Endothelial cell of umbilical vein (primary cell): ENCODE data around the gene FOSL2. TPM values are rescaled to one million over a fixed set of nuclear protein-coding genes. Genes with fewer than 3 reads are reported as not detected.
A peak's percentile ranks its signal among the peaks of the same experiment; 100 is the strongest.

ENCODE experiments used
- BruUV-seq: library from RNA; stranded (reverse); fragments of 400-500 nt; replicated peaks from 2 replicates; lab custom pipeline; 2021; lab: Mats Ljungman, UMichigan
- CTCF ChIA-PET: fragments of 300-600, 350-600 bp; sonication (Branson Sonifier 250); formaldehyde crosslinking; loops from one replicate; lab custom pipeline; 2021; ENCODE audit warnings: antibody characterized with exemption, inconsistent platforms; lab: Charles Lee
- POLR2A ChIA-PET: fragments of 300-600, 350-600 bp; sonication (Branson Sonifier 250); formaldehyde crosslinking; loops from one replicate; lab custom pipeline; 2021; ENCODE audit warnings: antibody characterized with exemption, inconsistent platforms; lab: Charles Lee
- DNase-seq: peaks from one replicate; pipeline ENCODE4 v3.0.0-alpha.2; 2011; ENCODE audit warnings: low read depth, low spot score
- FAIRE-seq: peaks from 2 replicates; lab custom pipeline; 2011; peaks lifted over from hg19 to GRCh38; lab: Jason Lieb, UNC
- H2AFZ ChIP-seq: 2 replicates; pipeline ENCODE4 v1.6.0; 2012; ENCODE audit warnings: low read depth, low read length, control low read depth, inconsistent platforms
- H3K27ac ChIP-seq: 2 replicates; pipeline ENCODE4 v1.5.1; 2011; ENCODE audit warnings: low read depth, mild to moderate bottlenecking, control low read depth, low read length, moderate library complexity; ENCODE audit not compliant: insufficient read depth
- H3K27me3 ChIP-seq, 2 experiments: 2 replicates each; pipeline versions ENCODE4 v1.6.0 to v1.6.1; 2011; ENCODE audit warnings: low read length in 2 of 2, mixed read lengths in 1 of 2; ENCODE audit not compliant: control insufficient read depth in 2 of 2, insufficient read depth in 2 of 2
- H3K36me3 ChIP-seq, 2 experiments: 2 replicates in 1 of 2; 3 replicates in 1 of 2; pipeline ENCODE4 v1.5.1; 2011; ENCODE audit warnings: low read length in 2 of 2, mild to moderate bottlenecking in 1 of 2, moderate library complexity in 1 of 2; ENCODE audit not compliant: control insufficient read depth in 2 of 2, insufficient read depth in 2 of 2; ENCODE audit errors: extremely low read depth in 1 of 2
- H3K4me1 ChIP-seq: 3 replicates; pipeline ENCODE4 v1.5.1; 2011; ENCODE audit warnings: mild to moderate bottlenecking, low read length; ENCODE audit not compliant: control insufficient read depth, insufficient read depth; ENCODE audit errors: extremely low read depth
- H3K4me2 ChIP-seq: 2 replicates; pipeline ENCODE4 v1.6.1; 2011; ENCODE audit warnings: low read length, control low read depth, mixed read lengths; ENCODE audit not compliant: insufficient read depth
- H3K4me3 ChIP-seq, 3 experiments: fragments of 200-600 bp in 1 of 3; sonication (generic), shearing (Covaris generic) in 1 of 3; replicated peaks in 1 of 3; 2 replicates each; pipeline ENCODE4 v1.5.1; 2011 to 2016; ENCODE audit warnings: control low read depth in 3 of 3, low read length in 3 of 3, mild to moderate bottlenecking in 2 of 3, inconsistent platforms in 1 of 3, low read depth in 1 of 3, moderate library complexity in 1 of 3; ENCODE audit not compliant: insufficient read depth in 1 of 3
- H3K79me2 ChIP-seq: 2 replicates; pipeline ENCODE4 v1.6.0; 2012; ENCODE audit warnings: low read length, inconsistent platforms; ENCODE audit not compliant: control insufficient read depth, insufficient read depth
- H3K9ac ChIP-seq: replicated peaks from 2 replicates; pipeline ENCODE3; 2011; ENCODE audit warnings: low read length, control low read depth; ENCODE audit not compliant: insufficient read depth; ENCODE audit errors: extremely low read depth
- H3K9me1 ChIP-seq: replicated peaks from 3 replicates; pipeline ENCODE4 v1.6.0; 2011; ENCODE audit warnings: mild to moderate bottlenecking, low read length; ENCODE audit not compliant: control insufficient read depth, insufficient read depth; ENCODE audit errors: extremely low read depth
- H3K9me3 ChIP-seq: replicated peaks from 2 replicates; pipeline ENCODE4 v1.5.1; 2012; ENCODE audit warnings: low read length, inconsistent platforms; ENCODE audit not compliant: control insufficient read depth, insufficient read depth
- H4K20me1 ChIP-seq: replicated peaks from 2 replicates; pipeline ENCODE3; 2011; ENCODE audit warnings: mild to moderate bottlenecking, low read length; ENCODE audit not compliant: control insufficient read depth, insufficient read depth; ENCODE audit errors: extremely low read depth
- CTCF ChIP-seq, 2 donors: IDR thresholded peaks; 1 replicate in 1 of 2; 2 replicates in 1 of 2; pipeline ENCODE4 v1.5.1; 2011; ENCODE audit warnings: low read length in 2 of 2, mild to moderate bottlenecking in 2 of 2, moderate library complexity in 2 of 2, control low read depth in 1 of 2, inconsistent platforms in 1 of 2, low read depth in 1 of 2; ENCODE audit not compliant: insufficient read depth in 1 of 2; ENCODE audit errors: extremely low read depth in 1 of 2
- EZH2 ChIP-seq: IDR thresholded peaks from 2 replicates; pipeline ENCODE4 v1.6.1; 2012; ENCODE audit warnings: borderline replicate concordance, low read depth, mild to moderate bottlenecking, moderate library complexity, low read length, inconsistent platforms; ENCODE audit not compliant: severe bottlenecking
- FOS ChIP-seq: IDR thresholded peaks from 2 replicates; pipeline ENCODE4 v1.6.1; 2011; ENCODE audit warnings: mild to moderate bottlenecking, low read length, moderate library complexity, borderline replicate concordance; ENCODE audit not compliant: insufficient read depth
- GATA2 ChIP-seq: IDR thresholded peaks from 2 replicates; pipeline ENCODE4 v1.7.0; 2011; ENCODE audit warnings: low read depth, mild to moderate bottlenecking, moderate library complexity, mixed read lengths, low read length; ENCODE audit not compliant: insufficient read length, insufficient read depth
- JUN ChIP-seq: IDR thresholded peaks from 2 replicates; pipeline ENCODE4 v1.6.1; 2011; ENCODE audit warnings: borderline replicate concordance, low read depth; ENCODE audit not compliant: insufficient read length, insufficient read depth
- MAX ChIP-seq: IDR thresholded peaks from 2 replicates; pipeline ENCODE4 v1.6.1; 2011; ENCODE audit not compliant: insufficient read depth, insufficient read length
- MYC ChIP-seq: IDR thresholded peaks from one replicate; pipeline ENCODE4 v1.6.1; 2011; ENCODE audit warnings: mild to moderate bottlenecking, low read depth, low read length
- POLR2A ChIP-seq: IDR thresholded peaks from 2 replicates; pipeline ENCODE4 v1.6.1; 2012; ENCODE audit warnings: low read depth, mild to moderate bottlenecking, control low read depth, low read length
- dilution Hi-C: fragments of 300-500 bp; cut with MboI; formaldehyde crosslinking; loops from one replicate; pipeline ENCODE4 v1.15.0; 2019; ENCODE audit warnings: low sequenced_read_pairs; ENCODE audit not compliant: extremely low pct_ligation_motif_present
- intact Hi-C: fragments of 100-400 bp; cut with micrococcal nuclease; formaldehyde crosslinking; loops from one replicate; pipeline ENCODE4 v1.10.0; 2022
- polyA plus RNA-seq, 4 experiments: library from polyadenylated mRNA; depleted of rRNA in 3 of 4; stranded (reverse) in 3 of 4; unstranded in 1 of 4; fragments of >200 nt; gene quantifications; 2 replicates each; pipeline versions ENCODE4 v1.2.1 to v1.2.3, GENCODE V29; 2011 to 2012; ENCODE audit warnings: missing spikeins in 1 of 4
- total RNA-seq: library from RNA; stranded (reverse); gene quantifications from 2 replicates; pipeline ENCODE4 v1.2.3, GENCODE V29; 2021

The FOSL2 gene
- total and polyA plus RNA-seq, 2 donors (not counting 3 experiments of a cell fraction or from before 2014, with no cell fraction given): 43.9 to 85.3 TPM

GRCh38 chr2:28365158-28365557, 27.5 kb upstream of the FOSL2 start:
- ChIA-PET POLR2A (no interaction called here), CTCF (interaction anchor here (1.5 kb wide), 1 partner anchor 9 kb away, joined by 8 read pairs; no protein-coding TSS in a partner anchor)
- no peak overlapping the region for H3K9ac ChIP-seq
- H3K9me1 ChIP-seq: no peaks in the 10 kb centered on the region
- no peaks in the 10 kb centered on the region for H3K36me3 ChIP-seq
- intact Hi-C loops: no loop called here
- H3K27me3 ChIP-seq: no peaks in the 10 kb centered on the region
- no peak overlapping the region for H3K4me3 ChIP-seq
- H3K9me3 ChIP-seq: no peaks in the 10 kb centered on the region
- TF ChIP-seq POLR2A (no peak), CTCF (IDR thresholded peaks at IDR 0.05; ENCODE audit: extremely low read depth in 1 of 2, insufficient read depth in 1 of 2, low read depth in 1 of 2, low read length in 2 of 2) (no peak), GATA2 (no peak), JUN (no peak), MYC (no peak), MAX (no peak), EZH2 (no peak), FOS (no peak)
- no peaks in the 10 kb centered on the region for H4K20me1 ChIP-seq
- DNase-seq (peak; percentile 11), FAIRE-seq (no peak)
- H3K79me2 ChIP-seq: no peaks in the 10 kb centered on the region
- no peak overlapping the region for H3K27ac ChIP-seq
- dilution Hi-C loops: no loop called here
- H3K4me1 ChIP-seq: peaks cover 22% of the 10 kb centered on the region
- no TSS peak for BruUV-seq
- H3K4me2 ChIP-seq: no peak overlapping the region
- no peak overlapping the region for H2AFZ ChIP-seq
